ENCODE data around the gene MGMT. TPM values are rescaled to one million over a fixed set of nuclear protein-coding genes. Genes with fewer than 3 reads are reported as not detected.

The MGMT gene
- total and polyA plus RNA-seq, 2 donors (not counting 3 experiments of a cell fraction or from before 2014, with no cell fraction given), result 15.0 to 15.2 TPM

- Histone ChIP-seq H3K27ac (ENCODE audit: insufficient read depth, low read depth, low read length) (no peak overlapping the region), H2AFZ (ENCODE audit: low read depth, low read length) (no peak overlapping the region), H3K79me2 (ENCODE audit: control insufficient read depth, insufficient read depth, low read length) (no peaks in the 10 kb centered on the region), H3K4me1 (ENCODE audit: control insufficient read depth, extremely low read depth, insufficient read depth, low read length) (no peaks in the 10 kb centered on the region), H3K4me3 (replicated peaks in 1 of 3; ENCODE audit: insufficient read depth in 1 of 3, low read depth in 1 of 3, low read length in 3 of 3) (no peak overlapping the region), H3K36me3 (ENCODE audit: control insufficient read depth in 2 of 2, extremely low read depth in 1 of 2, insufficient read depth in 2 of 2, low read length in 2 of 2) (no peaks in the 10 kb centered on the region), H3K4me2 (ENCODE audit: insufficient read depth, low read length) (no peak overlapping the region), H3K27me3 (ENCODE audit: control insufficient read depth in 2 of 2, insufficient read depth in 2 of 2, low read length in 2 of 2) (no peaks in the 10 kb centered on the region), H3K9ac (replicated peaks; ENCODE audit: extremely low read depth, insufficient read depth, low read length) (no peak overlapping the region), H3K9me3 (replicated peaks; ENCODE audit: control insufficient read depth, insufficient read depth, low read length) (no peaks in the 10 kb centered on the region), H3K9me1 (replicated peaks; ENCODE audit: control insufficient read depth, extremely low read depth, insufficient read depth, low read length) (no peaks in the 10 kb centered on the region), H4K20me1 (replicated peaks; ENCODE audit: control insufficient read depth, extremely low read depth, insufficient read depth, low read length) (no peaks in the 10 kb centered on the region)
- dilution Hi-C loops (cut with MboI; ENCODE audit: extremely low pct_ligation_motif_present, low sequenced_read_pairs), result no loop called here
- BruUV-seq (replicated peaks), result no TSS peak
- ChIA-PET POLR2A (no interaction called here), CTCF (no interaction called here)
- FAIRE-seq (no peak), DNase-seq (ENCODE audit: low read depth, low spot score) (no peak)
- intact Hi-C loops (cut with micrococcal nuclease), result no loop called here
- TF ChIP-seq POLR2A (IDR thresholded peaks at IDR 0.05; ENCODE audit: low read depth, low read length), result no peak
- no peak for TF ChIP-seq JUN (IDR thresholded peaks at IDR 0.05; ENCODE audit: borderline replicate concordance, insufficient read depth, insufficient read length, low read depth)
- TF ChIP-seq GATA2 (IDR thresholded peaks at IDR 0.05; ENCODE audit: insufficient read depth, insufficient read length, low read depth, low read length), result no peak
- no peak for TF ChIP-seq POLR2AphosphoS5 (IDR thresholded peaks at IDR 0.05; ENCODE audit: insufficient read depth, low read depth, low read length)
- TF ChIP-seq EZH2 (IDR thresholded peaks at IDR 0.05; ENCODE audit: borderline replicate concordance, low read depth, low read length, severe bottlenecking), result no peak
- no peak for TF ChIP-seq MYC (IDR thresholded peaks at IDR 0.05; ENCODE audit: low read depth, low read length)
- TF ChIP-seq MAX (IDR thresholded peaks at IDR 0.05; ENCODE audit: insufficient read depth, insufficient read length), result no peak
- TF ChIP-seq CTCF (IDR thresholded peaks at IDR 0.05; ENCODE audit: extremely low read depth in 1 of 2, insufficient read depth in 1 of 2, low read depth in 1 of 2, low read length in 2 of 2), result no peak
These were observed 139.0 kb downstream of the MGMT start for GRCh38 chr10:129605986-129606518.
